Astrocyte of the spinal cord (primary cell): ENCODE results near the gene NEDD4.
"Not testable (repeated sequence)": the region's sequence is repeated elsewhere in the genome, so short reads cannot be mapped to it uniquely, and the experiment has no call there.

Experiments used
- DNase-seq: peaks from one replicate; pipeline ENCODE4 v3.0.0; 2011; ENCODE audit warnings: low read depth, low spot score
- H3K4me3 ChIP-seq: 2 replicates; pipeline ENCODE4 v1.5.1; 2011; ENCODE audit warnings: low read depth, mild to moderate bottlenecking, low read length, moderate library complexity
- CTCF ChIP-seq: IDR thresholded peaks from 2 replicates; pipeline ENCODE4 v1.5.1; 2012; ENCODE audit warnings: low read depth, mild to moderate bottlenecking, low read length, inconsistent platforms
- in situ Hi-C: cut with HindIII; loops from 2 replicates; pipeline ENCODE4 v1.10.0; 2017; ENCODE audit warnings: low sequenced_read_pairs

The NEDD4 gene

DNA sequence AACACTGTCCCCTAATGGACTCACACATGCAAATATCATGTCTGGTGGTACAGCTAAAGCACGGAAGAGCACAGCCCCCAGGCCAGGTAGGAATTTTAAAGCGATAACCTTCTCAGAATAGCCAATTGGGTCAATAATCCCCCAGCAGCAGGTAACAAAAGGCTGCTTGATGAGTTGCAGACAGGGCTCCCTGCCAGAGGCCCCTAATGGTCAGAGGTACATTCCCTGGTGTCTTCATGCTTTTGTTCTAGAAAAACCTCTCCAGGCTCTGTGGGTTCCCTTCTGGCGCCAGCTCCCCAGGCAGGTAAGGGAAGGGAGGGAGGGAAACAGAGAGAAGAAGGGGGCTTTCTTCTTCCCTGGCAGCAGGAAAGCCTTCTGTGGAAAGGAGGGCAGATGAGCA, 207.1 kb downstream of the NEDD4 start:
- no peak for TF ChIP-seq CTCF
- in situ Hi-C loops: no loop called here
- no peak for DNase-seq
- no peak overlapping the region for H3K4me3 ChIP-seq

DNA sequence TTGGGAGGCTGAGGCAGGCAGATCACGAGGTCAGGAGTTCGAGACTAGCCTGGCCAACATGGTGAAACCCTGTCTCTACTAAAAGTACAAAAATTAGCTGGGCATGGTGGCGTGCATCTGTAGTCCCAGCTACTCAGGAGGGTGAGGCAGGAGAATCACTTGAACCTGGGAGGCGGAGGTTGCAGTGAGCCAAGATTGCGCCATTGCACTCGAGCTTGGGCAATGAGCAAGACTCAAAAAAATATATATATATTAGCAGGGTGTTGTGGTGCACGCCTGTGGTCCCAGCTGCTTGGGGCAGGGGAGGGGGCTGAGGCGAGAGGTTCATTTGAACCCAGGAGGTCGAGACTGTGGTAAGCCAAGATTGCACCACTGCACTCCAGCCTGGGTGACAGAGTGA, 207.8 kb downstream of the NEDD4 start:
- H3K4me3 ChIP-seq, in situ Hi-C loops, DNase-seq: not testable (repeated sequence)

DNA sequence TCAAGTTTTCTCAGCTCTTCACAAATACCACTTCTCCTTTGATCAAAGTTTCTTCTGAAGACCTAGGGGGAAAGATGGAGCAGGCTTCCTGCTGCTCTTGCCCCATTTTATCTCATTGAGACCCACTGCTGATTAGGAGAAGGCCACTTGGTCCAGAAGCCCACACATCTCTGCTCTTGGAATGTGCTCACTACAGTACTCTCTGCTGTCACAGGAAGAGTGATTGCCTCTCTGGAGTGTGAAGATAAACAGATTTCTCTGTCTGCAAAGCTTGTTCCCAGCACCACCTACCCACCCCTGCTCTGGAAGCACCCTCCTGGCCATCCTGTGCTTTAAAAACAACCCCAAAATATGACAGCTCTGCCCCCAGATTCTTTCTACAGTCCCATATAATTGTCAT, 209.1 kb downstream of the NEDD4 start:
- no peak overlapping the region for H3K4me3 ChIP-seq
- in situ Hi-C loops: no loop called here
- TF ChIP-seq CTCF: no peak
- DNase-seq: no peak

DNA sequence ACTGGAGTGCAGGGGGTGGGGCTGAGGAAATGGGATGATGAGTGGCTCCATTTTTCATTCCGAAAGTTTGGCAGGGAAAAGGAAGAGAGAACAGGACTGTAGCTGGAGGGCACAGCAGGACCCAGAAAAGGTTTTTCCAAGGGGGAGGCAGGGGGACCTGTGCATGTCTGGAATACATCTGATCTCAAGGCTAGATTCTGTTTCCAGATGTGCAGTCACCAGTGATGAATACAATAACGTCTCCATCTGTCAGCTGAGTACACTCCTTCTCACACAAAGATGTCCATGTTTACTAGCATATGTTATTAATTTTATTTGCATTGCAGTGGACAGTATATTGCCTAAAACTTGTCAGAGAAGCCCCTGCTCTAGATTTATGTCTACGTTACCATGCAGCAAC, 210.5 kb downstream of the NEDD4 start:
- no peak for DNase-seq
- TF ChIP-seq CTCF: no peak
- in situ Hi-C loops: no loop called here
- no peak overlapping the region for H3K4me3 ChIP-seq

GRCh38 chr15:55780292-55780691, 213.1 kb downstream of the NEDD4 start:
- H3K4me3 ChIP-seq: no peak overlapping the region
- DNase-seq: no peak
- in situ Hi-C loops: no loop called here
- TF ChIP-seq CTCF: no peak

DNA sequence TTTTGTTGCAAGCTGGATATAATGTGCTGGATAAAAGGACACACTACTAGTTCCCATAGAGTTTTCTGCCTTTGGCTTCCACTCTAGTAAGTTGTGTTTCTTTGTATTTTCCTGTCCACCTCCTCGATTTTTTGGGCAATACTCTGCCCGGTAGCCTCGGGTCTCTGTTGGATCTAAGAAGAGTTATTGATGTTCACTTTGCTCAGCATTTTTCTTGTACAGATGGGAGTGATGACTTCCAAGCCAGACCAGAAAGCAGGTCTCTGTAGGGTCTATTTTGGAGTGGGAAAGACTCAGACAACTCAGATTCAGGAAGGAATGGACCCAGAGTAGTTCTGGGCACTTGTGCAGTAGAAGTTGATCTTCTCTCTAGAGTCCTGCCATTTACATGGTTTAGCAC, 214.5 kb downstream of the NEDD4 start:
- DNase-seq: no peak
- H3K4me3 ChIP-seq: no peak overlapping the region
- TF ChIP-seq CTCF: no peak
- in situ Hi-C loops: no loop called here
